Ascending aorta (tissue), 2 donors: ENCODE measurements around the gene SH2D7. TPM values are rescaled to one million over a fixed set of nuclear protein-coding genes. Genes with fewer than 3 reads are reported as not detected.

Experiments
- DNase-seq, 2 donors: peaks; one replicate each; pipeline ENCODE4 v3.0.0-alpha.2; 2019; ENCODE audit warnings: low spot score in 2 of 2
- H3K27ac ChIP-seq, 2 donors: fragments of 200-600 bp; sonication (generic); one replicate each; pipeline ENCODE4 v1.5.1; 2016 to 2017; ENCODE audit warnings: mild to moderate bottlenecking in 1 of 2
- H3K27me3 ChIP-seq: fragments of 200-600 bp; sonication (generic); one replicate; pipeline ENCODE4 v1.5.1; 2017
- H3K36me3 ChIP-seq, 2 donors: fragments of 200-600 bp; sonication (generic); one replicate each; pipeline ENCODE4 v1.5.1; 2016
- H3K4me1 ChIP-seq, 2 donors: fragments of 200-600 bp; sonication (generic); one replicate each; pipeline ENCODE4 v1.5.1; 2016 to 2017; ENCODE audit warnings: mild to moderate bottlenecking in 1 of 2
- H3K4me3 ChIP-seq, 2 donors: fragments of 200-600 bp; sonication (generic); one replicate each; pipeline ENCODE4 v1.5.1; 2016 to 2017; ENCODE audit warnings: mild to moderate bottlenecking in 1 of 2
- H3K9me3 ChIP-seq, 2 donors: fragments of 200-600 bp; sonication (generic); one replicate each; pipeline ENCODE4 v1.5.1; 2016
- intact Hi-C: fragments of 100-400 bp; cut with DNase I; formaldehyde crosslinking; loops from one replicate; pipeline ENCODE4 v1.15.1; 2023
- total RNA-seq: library from RNA; depleted of rRNA; stranded (reverse); fragments of >200 nt; gene quantifications from one replicate; pipeline ENCODE4 v1.1.0, GENCODE V29; 2016
- TF ChIP-seq, protein P1 (sequence below), 3 experiments: fragments of 200-600 bp in 2 of 3; fragments of 450-650 bp in 1 of 3; sonication (generic) in 2 of 3; IDR thresholded peaks; one replicate each; pipeline ENCODE4 v1.5.1; 2016 to 2019; ENCODE audit warnings: antibody characterized with exemption in 3 of 3, mild to moderate bottlenecking in 1 of 3, moderate library complexity in 1 of 3

Gene SH2D7
- total RNA-seq, result not detected

DNA sequence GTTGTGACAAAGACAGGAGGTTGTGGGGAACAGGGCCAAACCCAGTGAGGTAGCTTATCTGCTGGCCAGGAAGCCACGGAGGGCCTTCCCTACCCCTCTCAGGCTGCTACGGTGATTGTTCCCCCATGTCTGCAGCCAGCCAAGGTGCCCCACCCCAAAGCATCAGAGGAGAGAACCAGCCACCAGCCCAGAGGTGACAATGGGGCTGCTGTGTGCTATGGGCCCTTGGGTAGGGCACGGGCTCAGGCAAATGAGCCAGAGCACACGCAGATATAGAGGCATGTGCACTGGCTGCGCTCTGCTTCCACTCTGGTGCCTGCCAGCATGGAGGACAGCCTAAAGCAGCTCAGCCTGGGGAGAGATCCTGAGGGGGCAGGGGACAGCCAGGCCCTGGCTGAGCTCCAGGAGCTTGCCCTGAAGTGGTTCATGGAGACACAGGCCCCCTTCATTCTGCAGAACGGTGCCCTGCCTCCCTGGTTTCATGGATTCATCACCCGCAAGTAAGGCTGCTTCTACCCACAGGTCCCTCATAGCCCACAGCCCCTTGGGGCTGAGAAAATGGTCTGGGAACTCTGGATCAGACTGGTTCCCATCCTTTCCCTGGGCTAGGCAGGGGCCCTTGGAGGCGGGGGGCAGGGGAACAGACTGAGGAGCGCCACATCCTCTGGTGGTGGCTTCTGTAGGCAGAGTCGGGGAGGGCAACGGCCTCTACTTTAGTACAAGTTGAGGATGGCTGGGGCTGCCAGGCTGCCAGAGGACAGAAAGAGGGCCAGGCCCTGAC is at the start of gene SH2D7:
TSS of gene SH2D7 (plus strand) at position 301 of the 781 bp plus-strand sequence. CDS start at position 325, 24 bp downstream.
- H3K27ac ChIP-seq, result no peak within 1 kb of the TSS
- H3K27me3 ChIP-seq, result no peaks in the 10 kb centered on the region
- H3K4me1 ChIP-seq, result no peaks in the 10 kb centered on the region
- H3K4me3 ChIP-seq, result no peak within 1 kb of the TSS
- intact Hi-C loops, result no loop called here
- no peaks in the 10 kb centered on the region for H3K36me3 ChIP-seq
- TF ChIP-seq, protein P1, sequence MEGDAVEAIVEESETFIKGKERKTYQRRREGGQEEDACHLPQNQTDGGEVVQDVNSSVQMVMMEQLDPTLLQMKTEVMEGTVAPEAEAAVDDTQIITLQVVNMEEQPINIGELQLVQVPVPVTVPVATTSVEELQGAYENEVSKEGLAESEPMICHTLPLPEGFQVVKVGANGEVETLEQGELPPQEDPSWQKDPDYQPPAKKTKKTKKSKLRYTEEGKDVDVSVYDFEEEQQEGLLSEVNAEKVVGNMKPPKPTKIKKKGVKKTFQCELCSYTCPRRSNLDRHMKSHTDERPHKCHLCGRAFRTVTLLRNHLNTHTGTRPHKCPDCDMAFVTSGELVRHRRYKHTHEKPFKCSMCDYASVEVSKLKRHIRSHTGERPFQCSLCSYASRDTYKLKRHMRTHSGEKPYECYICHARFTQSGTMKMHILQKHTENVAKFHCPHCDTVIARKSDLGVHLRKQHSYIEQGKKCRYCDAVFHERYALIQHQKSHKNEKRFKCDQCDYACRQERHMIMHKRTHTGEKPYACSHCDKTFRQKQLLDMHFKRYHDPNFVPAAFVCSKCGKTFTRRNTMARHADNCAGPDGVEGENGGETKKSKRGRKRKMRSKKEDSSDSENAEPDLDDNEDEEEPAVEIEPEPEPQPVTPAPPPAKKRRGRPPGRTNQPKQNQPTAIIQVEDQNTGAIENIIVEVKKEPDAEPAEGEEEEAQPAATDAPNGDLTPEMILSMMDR (IDR thresholded peaks at IDR 0.05), result no peak
- no peaks in the 10 kb centered on the region for H3K9me3 ChIP-seq
- DNase-seq, result no peak

DNA sequence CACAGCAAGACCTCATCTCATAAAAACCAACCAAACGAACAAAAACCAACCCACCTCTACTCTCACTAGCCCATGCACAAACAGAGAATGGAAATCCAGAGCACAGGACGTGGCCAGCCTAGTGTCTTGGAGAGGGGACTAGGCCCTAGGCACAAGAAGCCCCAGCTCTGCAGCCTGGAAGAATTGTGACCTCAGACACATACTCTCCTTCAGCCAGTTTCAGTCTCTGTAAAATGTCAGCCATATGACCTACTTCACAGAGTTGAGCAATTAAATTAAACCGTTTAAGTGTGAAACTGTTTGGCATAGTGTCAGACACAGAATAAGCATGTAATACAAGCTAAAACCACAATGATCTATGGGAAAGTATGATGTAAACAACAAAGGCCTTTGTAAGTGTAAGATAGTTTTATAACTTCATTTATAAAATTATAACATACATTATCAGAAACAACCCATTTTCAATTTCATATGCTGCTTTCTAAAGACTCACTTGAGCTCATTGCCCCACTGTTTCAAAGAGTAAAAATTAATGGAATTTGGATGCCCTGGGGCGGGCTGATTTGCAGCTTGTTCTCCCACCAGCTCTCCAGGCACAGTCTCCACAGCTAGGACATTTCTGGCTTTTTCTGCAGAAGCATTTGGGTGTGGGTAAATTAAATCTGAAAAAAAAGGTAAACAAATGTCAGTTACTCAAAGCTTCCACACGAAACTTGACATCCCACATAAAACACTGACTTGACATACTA is 47.8 kb upstream of the SH2D7 start:
- Histone ChIP-seq H3K4me3 (no peak overlapping the region), H3K36me3 (peaks cover 19 to 38% of the 10 kb centered on the region in 2 donors), H3K27ac (no peak overlapping the region), H3K27me3 (no peaks in the 10 kb centered on the region), H3K4me1 (peaks cover 0 to 9% of the 10 kb centered on the region in 2 donors), H3K9me3 (no peaks in the 10 kb centered on the region)
- intact Hi-C loops, result no loop called here
- TF ChIP-seq, protein P1 (IDR thresholded peaks at IDR 0.05), result no peak
- no peak for DNase-seq

DNA sequence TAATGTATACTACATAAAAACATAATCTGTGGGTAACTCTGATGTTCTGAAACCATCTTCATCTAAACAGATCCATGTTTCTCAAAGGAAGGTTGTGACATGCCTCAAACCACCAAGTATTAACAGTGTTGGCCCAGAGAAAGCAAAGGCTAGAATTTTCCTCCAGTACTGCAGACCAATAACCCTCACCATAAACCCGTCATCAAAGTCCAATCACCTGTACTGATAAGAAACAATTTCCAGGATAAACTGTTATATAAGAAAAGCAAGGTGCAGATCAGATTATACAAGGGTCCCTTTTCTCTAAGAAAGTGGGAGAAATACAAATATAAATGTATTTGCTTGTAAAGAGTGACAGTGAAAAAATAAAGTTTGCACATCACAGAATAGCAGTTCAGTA is 47.2 kb upstream of the SH2D7 start:
- H3K27me3 ChIP-seq, result no peaks in the 10 kb centered on the region
- H3K9me3 ChIP-seq, result no peaks in the 10 kb centered on the region
- H3K36me3 ChIP-seq, result peaks cover 16 to 38% of the 10 kb centered on the region in 2 donors
- TF ChIP-seq, protein P1 (IDR thresholded peaks at IDR 0.05), result no peak
- H3K4me1 ChIP-seq, result peaks cover 0 to 12% of the 10 kb centered on the region in 2 donors
- no peak for DNase-seq
- intact Hi-C loops, result no loop called here
- no peak overlapping the region for H3K4me3 ChIP-seq
- H3K27ac ChIP-seq, result no peak overlapping the region

DNA sequence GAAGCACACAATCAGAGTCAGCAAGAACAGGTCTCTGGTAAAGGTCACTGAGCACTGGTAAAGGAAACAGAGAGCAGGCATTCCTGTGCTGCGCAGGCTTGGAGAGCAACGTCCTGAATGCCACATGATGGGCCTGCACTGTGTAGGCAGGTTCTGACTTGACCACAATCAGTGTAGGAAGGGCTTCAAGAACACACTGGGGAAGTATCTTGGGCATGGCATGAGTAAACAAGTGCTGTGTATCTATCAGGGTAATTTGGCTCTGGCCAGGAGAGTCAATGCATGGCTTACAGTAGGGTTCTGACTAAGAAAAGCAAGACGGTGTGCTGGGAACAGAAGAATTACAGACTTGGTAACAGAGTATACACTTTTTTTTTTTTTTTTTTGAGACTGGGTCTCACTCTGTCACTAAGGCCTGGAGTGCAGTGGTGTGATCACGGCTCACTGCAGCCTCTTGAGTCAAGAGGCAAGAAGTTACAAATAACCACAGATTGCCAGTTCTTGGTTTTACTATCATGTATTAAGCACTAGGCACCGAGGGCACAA is 45.5 kb upstream of the SH2D7 start:
- DNase-seq, result no peak
- Histone ChIP-seq H3K36me3 (peaks cover 16 to 41% of the 10 kb centered on the region in 2 donors), H3K4me3 (no peak overlapping the region), H3K9me3 (no peaks in the 10 kb centered on the region), H3K27ac (no peak overlapping the region), H3K27me3 (no peaks in the 10 kb centered on the region), H3K4me1 (peaks cover 2 to 14% of the 10 kb centered on the region in 2 donors)
- TF ChIP-seq, protein P1 (IDR thresholded peaks at IDR 0.05), result no peak
- intact Hi-C loops, result no loop called here

DNA sequence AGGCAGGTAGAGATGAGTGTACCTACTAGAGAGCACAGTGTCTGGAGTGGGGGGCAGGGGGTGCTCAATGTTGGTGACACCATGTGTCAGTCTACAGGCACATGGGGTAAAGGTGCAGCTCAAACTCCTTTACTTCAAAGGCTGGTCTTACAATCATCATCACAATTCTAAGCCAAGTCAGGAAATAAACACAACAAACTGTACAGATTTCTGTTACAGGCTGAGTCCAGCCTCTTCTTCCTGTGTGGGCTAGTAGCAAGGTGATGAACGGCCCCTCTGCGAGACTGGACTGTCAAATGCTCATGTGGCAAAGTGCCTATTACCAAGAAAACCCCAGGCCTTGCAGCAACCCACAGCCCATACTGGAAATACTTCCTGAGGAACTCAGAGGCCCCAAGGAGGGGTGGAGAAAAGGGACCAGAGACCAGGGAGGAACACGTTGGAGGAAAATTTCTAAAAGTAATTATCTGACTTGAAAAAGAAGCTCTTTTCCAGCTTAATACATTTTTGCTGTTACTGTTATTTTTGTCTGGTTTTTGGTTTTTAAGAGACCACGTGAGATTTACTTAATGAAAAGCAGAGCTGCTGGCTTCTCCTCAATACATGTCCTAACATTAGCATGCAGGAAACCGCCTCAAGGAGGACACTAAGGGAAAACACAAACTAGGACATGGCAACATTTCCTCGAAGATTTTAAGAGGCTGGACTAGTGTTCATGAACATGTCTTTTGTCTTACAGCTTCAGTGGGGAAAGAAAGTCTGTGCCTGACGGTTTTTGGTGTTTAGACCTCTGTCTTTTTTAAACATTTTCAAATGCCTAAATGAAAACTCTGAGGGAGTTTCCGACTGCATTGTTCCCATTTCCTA is 44.4 kb upstream of the SH2D7 start:
- Histone ChIP-seq H3K27ac (no peak overlapping the region), H3K9me3 (no peaks in the 10 kb centered on the region), H3K27me3 (no peaks in the 10 kb centered on the region), H3K4me3 (no peak overlapping the region), H3K36me3 (peaks cover 17 to 32% of the 10 kb centered on the region in 2 donors), H3K4me1 (peaks cover 6 to 18% of the 10 kb centered on the region in 2 donors)
- TF ChIP-seq, protein P1 (IDR thresholded peaks at IDR 0.05), result no peak
- intact Hi-C loops, result no loop called here
- no peak for DNase-seq
